Medulla oblongata (tissue), 1 donor: ENCODE measurements around the gene FRK.
"Not testable (repeated sequence)": the region's sequence is repeated elsewhere in the genome, so short reads cannot be mapped to it uniquely, and the experiment has no call there.

ENCODE experiments used
- DNase-seq: peaks from one replicate; pipeline ENCODE4 v3.0.0-alpha.2; 2015; ENCODE audit errors: extremely low spot score

Gene FRK

GRCh38 chr6:116008470-116009243 is 52.0 kb downstream of the FRK start:
- peak; percentile 69 for DNase-seq

GRCh38 chr6:116004841-116005815 is 55.6 kb downstream of the FRK start:
- no peak for DNase-seq

- no peak for DNase-seq
Measured at GRCh38 chr6:116003668-116004067, 57.0 kb downstream of the FRK start.

- DNase-seq: no peak
Measured at GRCh38 chr6:116002756-116003155, 57.9 kb downstream of the FRK start.

- no peak for DNase-seq
Measured at GRCh38 chr6:115999235-115999634, 61.5 kb downstream of the FRK start.

GRCh38 chr6:115997990-115998585 is 62.6 kb downstream of the FRK start:
- DNase-seq: no peak

- no peak for DNase-seq
Measured at GRCh38 chr6:115986026-115986425, 74.7 kb downstream of the FRK start.

- no peak for DNase-seq
Measured at GRCh38 chr6:115984809-115985208, 75.9 kb downstream of the FRK start.

GRCh38 chr6:115983998-115984397 is 76.7 kb downstream of the FRK start:
- DNase-seq: no peak

GRCh38 chr6:115982453-115982852 is 78.2 kb downstream of the FRK start:
- DNase-seq: no peak

GRCh38 chr6:115977220-115977619 is 83.5 kb downstream of the FRK start:
- DNase-seq: no peak

- peak; percentile 83 for DNase-seq
Measured at GRCh38 chr6:115976321-115976870, 84.3 kb downstream of the FRK start.

GRCh38 chr6:115972679-115973078 is 88.0 kb downstream of the FRK start:
- DNase-seq: peak; percentile 50

GRCh38 chr6:115971785-115972184 is 88.9 kb downstream of the FRK start:
- DNase-seq: no peak

GRCh38 chr6:115969930-115970273 is 90.8 kb downstream of the FRK start:
- DNase-seq: no peak

- peak; percentile 76 for DNase-seq
Measured at GRCh38 chr6:115969207-115969929, 91.3 kb downstream of the FRK start.

- not testable (repeated sequence) for DNase-seq
Measured at GRCh38 chr6:115960286-115960685, 100.4 kb downstream of the FRK start.

GRCh38 chr6:115958958-115959357 is 101.7 kb downstream of the FRK start:
- DNase-seq: no peak

GRCh38 chr6:115954740-115955139 is 106.0 kb downstream of the FRK start:
- DNase-seq: no peak

- DNase-seq: no peak
Measured at GRCh38 chr6:115948751-115949150, 111.9 kb downstream of the FRK start.

- no peak for DNase-seq
Measured at GRCh38 chr6:115947966-115948541, 112.6 kb downstream of the FRK start.
